Lower leg skin (tissue), 3 donors: Measurements from ENCODE around the gene B4GALT6.

ENCODE experiments used
- POLR2A ChIP-seq, 2 donors: fragments of 450-650 bp; IDR thresholded peaks; one replicate each; pipeline ENCODE4 v1.6.1; 2016 to 2017; ENCODE audit warnings: antibody characterized with exemption in 2 of 2, mild to moderate bottlenecking in 1 of 2, moderate library complexity in 1 of 2
- TF ChIP-seq, protein P1 (sequence below), 3 donors: fragments of 450-650 bp; IDR thresholded peaks; one replicate each; pipeline ENCODE4 v1.5.1; 2016; ENCODE audit warnings: antibody characterized with exemption in 3 of 3, mild to moderate bottlenecking in 3 of 3, moderate library complexity in 2 of 3

- TF ChIP-seq, protein P1, sequence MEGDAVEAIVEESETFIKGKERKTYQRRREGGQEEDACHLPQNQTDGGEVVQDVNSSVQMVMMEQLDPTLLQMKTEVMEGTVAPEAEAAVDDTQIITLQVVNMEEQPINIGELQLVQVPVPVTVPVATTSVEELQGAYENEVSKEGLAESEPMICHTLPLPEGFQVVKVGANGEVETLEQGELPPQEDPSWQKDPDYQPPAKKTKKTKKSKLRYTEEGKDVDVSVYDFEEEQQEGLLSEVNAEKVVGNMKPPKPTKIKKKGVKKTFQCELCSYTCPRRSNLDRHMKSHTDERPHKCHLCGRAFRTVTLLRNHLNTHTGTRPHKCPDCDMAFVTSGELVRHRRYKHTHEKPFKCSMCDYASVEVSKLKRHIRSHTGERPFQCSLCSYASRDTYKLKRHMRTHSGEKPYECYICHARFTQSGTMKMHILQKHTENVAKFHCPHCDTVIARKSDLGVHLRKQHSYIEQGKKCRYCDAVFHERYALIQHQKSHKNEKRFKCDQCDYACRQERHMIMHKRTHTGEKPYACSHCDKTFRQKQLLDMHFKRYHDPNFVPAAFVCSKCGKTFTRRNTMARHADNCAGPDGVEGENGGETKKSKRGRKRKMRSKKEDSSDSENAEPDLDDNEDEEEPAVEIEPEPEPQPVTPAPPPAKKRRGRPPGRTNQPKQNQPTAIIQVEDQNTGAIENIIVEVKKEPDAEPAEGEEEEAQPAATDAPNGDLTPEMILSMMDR (IDR thresholded peaks at IDR 0.05) = no peak
- no peak for TF ChIP-seq POLR2A (IDR thresholded peaks at IDR 0.05)
Observed at GRCh38 chr18:31592506-31593157, 91.7 kb downstream of the B4GALT6 start.
